Inflammatory macrophage treated with lipopolysaccharide for 4 hours (primary cell): ENCODE measurements around the gene EXOC4.

Experiments used
- DNase-seq: peaks from one replicate; pipeline ENCODE4 v3.0.0-alpha.2; 2020

EXOC4 gene

DNA sequence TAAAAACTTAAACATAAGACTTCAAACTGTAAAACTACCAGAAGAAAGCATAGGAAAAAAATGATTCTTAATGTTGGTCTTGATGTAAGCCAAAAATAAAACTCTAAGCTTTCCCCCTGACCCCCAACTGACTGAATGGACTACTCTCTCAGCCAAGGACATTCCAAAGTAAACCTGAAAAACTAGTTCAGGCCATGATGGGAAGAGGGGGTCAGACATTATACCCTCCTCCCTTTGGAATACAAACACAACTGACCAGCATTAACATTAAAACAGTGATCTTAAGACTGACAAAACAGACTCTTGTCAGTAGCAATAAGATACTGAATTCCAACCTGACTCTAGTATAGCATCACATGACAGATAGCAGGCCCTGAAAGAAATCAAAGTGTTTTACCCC, 860.8 kb downstream of the EXOC4 start:
- no peak for DNase-seq

DNA sequence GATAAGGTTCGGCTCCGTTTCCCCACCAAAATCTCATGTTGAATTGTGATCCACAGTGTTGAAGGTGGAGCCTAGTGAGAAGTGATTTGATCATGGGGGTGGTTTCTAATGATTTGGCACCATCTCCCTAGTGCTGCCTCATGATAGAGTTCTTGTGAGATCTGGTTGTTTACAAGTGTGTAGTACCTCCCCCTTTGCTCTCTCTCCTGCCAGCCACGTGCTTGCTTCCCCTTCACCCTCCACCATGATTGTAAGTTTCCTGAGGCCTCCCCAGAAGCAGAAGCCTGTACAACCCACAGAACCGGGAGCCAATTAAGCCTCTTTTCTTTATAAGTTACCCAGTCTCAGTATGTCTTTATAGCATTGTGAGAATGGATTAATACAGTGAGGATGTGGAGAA, 862.1 kb downstream of the EXOC4 start:
- DNase-seq, result no peak
